Measurements from ENCODE around the gene FILIP1. TPM values are rescaled to one million over a fixed set of nuclear protein-coding genes. Genes with fewer than 3 reads are reported as not detected.

The FILIP1 gene
- total and polyA plus RNA-seq, 4 donors, result 2.0 to 10.4 (median 5.4) TPM

DNA sequence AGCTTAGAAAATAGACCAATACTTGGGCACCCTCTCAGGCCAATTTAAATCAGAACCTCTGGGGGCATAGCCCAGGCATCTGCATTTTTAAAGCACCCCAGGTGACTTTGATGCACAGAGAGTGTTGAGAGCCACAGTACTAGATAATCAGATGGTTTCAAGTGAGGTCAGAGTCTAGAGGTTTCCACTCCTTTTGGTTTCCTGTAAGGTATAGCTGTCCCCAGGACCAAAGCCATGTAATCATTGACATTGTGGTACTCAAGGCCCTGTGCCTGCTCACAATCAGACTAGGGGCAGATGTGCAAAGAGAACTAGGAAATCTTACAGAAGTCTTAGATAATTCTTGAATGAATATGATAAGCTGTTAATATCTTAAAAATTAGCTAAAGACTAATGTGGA, 9.1 kb downstream of the FILIP1 start:
- H3K27ac ChIP-seq (ENCODE audit: low read depth, low read length), result no peak overlapping the region
- no peak for DNase-seq (ENCODE audit: low read depth in 4 of 6, low spot score in 6 of 6)
- no peaks in the 10 kb centered on the region for H3K9me3 ChIP-seq (ENCODE audit: control insufficient read depth, insufficient read depth, low read length)
- H3K36me3 ChIP-seq (ENCODE audit: control insufficient read depth, insufficient read depth, low read length), result no peaks in the 10 kb centered on the region
- no peaks in the 10 kb centered on the region for H3K27me3 ChIP-seq (ENCODE audit: control insufficient read depth, insufficient read depth, low read length)
- no peaks in the 10 kb centered on the region for H3K4me1 ChIP-seq (ENCODE audit: control insufficient read depth, insufficient read depth, low read length)
- no peak overlapping the region for H3K4me3 ChIP-seq (ENCODE audit: low read depth, low read length)

GRCh38 chr6:75483136-75483952, 10.3 kb downstream of the FILIP1 start:
- no CpG with 5 or more reads among the region's 3 CpGs for WGBS (ENCODE audit: insufficient coverage)
- no peaks in the 10 kb centered on the region for H3K27me3 ChIP-seq (ENCODE audit: control insufficient read depth, insufficient read depth, low read length)
- no peak overlapping the region for H3K4me3 ChIP-seq (ENCODE audit: low read depth, low read length)
- DNase-seq (ENCODE audit: low read depth in 4 of 6, low spot score in 6 of 6), result no peak
- no peaks in the 10 kb centered on the region for H3K36me3 ChIP-seq (ENCODE audit: control insufficient read depth, insufficient read depth, low read length)
- H3K27ac ChIP-seq (ENCODE audit: low read depth, low read length), result no peak overlapping the region
- no peaks in the 10 kb centered on the region for H3K4me1 ChIP-seq (ENCODE audit: control insufficient read depth, insufficient read depth, low read length)
- no peaks in the 10 kb centered on the region for H3K9me3 ChIP-seq (ENCODE audit: control insufficient read depth, insufficient read depth, low read length)

DNA sequence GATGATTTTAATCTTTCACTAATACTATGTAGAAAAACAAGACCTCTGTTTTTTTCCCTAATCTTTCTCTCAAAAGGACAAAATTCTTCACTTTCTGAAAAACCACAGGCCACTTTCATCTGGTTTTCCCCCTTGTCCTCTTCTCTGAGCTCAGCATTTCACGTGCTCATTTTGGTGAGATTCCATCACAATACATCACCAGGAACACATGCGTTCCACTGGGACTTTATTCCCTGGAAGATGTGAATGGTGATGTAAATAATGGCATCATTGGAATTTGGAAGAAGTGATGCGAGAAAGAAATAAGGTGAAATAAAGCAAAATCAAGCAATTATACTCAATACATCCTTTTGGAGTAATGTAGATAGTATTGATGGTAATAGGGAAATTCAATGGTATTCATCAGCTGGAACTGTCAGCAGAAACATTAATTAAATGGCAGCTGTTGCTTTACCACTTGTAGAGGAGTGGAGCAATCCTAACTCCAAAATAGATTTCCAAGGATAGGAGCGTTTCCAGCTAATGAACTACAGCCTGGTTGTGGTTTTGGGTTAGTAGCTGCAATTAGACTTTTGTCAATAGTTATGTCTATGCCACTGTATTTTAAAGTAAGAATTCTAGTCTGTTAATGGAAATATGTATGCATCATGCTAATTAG, 11.5 kb downstream of the FILIP1 start:
- no peaks in the 10 kb centered on the region for H3K36me3 ChIP-seq (ENCODE audit: control insufficient read depth, insufficient read depth, low read length)
- H3K9me3 ChIP-seq (ENCODE audit: control insufficient read depth, insufficient read depth, low read length), result no peaks in the 10 kb centered on the region
- DNase-seq (ENCODE audit: low read depth in 4 of 6, low spot score in 6 of 6), result no peak
- H3K27ac ChIP-seq (ENCODE audit: low read depth, low read length), result no peak overlapping the region
- WGBS (ENCODE audit: insufficient coverage), result no CpG with 5 or more reads among the region's 4 CpGs
- H3K4me1 ChIP-seq (ENCODE audit: control insufficient read depth, insufficient read depth, low read length), result no peaks in the 10 kb centered on the region
- H3K4me3 ChIP-seq (ENCODE audit: low read depth, low read length), result no peak overlapping the region
- H3K27me3 ChIP-seq (ENCODE audit: control insufficient read depth, insufficient read depth, low read length), result no peaks in the 10 kb centered on the region

GRCh38 chr6:75481394-75481793, 12.2 kb downstream of the FILIP1 start:
- Histone ChIP-seq H3K36me3 (ENCODE audit: control insufficient read depth, insufficient read depth, low read length) (no peaks in the 10 kb centered on the region), H3K4me3 (ENCODE audit: low read depth, low read length) (no peak overlapping the region), H3K9me3 (ENCODE audit: control insufficient read depth, insufficient read depth, low read length) (no peaks in the 10 kb centered on the region), H3K4me1 (ENCODE audit: control insufficient read depth, insufficient read depth, low read length) (no peaks in the 10 kb centered on the region), H3K27me3 (ENCODE audit: control insufficient read depth, insufficient read depth, low read length) (no peaks in the 10 kb centered on the region), H3K27ac (ENCODE audit: low read depth, low read length) (no peak overlapping the region)
- 64% methylated on average over 1 of the region's 1 CpG for WGBS (ENCODE audit: insufficient coverage)
- DNase-seq (ENCODE audit: low read depth in 4 of 6, low spot score in 6 of 6), result no peak

DNA sequence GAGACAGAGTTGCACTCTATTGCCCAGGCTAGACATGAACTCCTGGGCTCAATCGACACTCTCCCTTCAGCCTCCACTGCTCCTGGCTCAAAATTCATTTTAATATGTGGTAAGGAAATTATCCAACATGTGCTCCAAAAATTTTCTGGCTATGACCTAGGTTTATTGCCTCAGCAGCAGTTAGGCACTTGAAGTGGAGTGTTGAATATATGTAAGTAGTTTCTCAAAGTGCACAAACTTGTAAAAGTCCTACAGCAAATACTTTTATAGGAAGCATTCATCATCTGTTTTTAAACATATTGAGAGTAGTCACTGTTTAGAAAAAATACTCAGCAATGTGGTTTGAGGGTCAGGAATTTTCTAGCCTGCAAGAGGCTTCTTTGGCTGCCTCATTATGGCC, 13.2 kb downstream of the FILIP1 start:
- H3K4me1 ChIP-seq (ENCODE audit: control insufficient read depth, insufficient read depth, low read length), result no peaks in the 10 kb centered on the region
- H3K36me3 ChIP-seq (ENCODE audit: control insufficient read depth, insufficient read depth, low read length), result no peaks in the 10 kb centered on the region
- H3K9me3 ChIP-seq (ENCODE audit: control insufficient read depth, insufficient read depth, low read length), result no peaks in the 10 kb centered on the region
- no peak for DNase-seq (ENCODE audit: low read depth in 4 of 6, low spot score in 6 of 6)
- WGBS (ENCODE audit: insufficient coverage), result no CpG with 5 or more reads among the region's 1 CpG
- no peaks in the 10 kb centered on the region for H3K27me3 ChIP-seq (ENCODE audit: control insufficient read depth, insufficient read depth, low read length)
- H3K4me3 ChIP-seq (ENCODE audit: low read depth, low read length), result no peak overlapping the region
- no peak overlapping the region for H3K27ac ChIP-seq (ENCODE audit: low read depth, low read length)

DNA sequence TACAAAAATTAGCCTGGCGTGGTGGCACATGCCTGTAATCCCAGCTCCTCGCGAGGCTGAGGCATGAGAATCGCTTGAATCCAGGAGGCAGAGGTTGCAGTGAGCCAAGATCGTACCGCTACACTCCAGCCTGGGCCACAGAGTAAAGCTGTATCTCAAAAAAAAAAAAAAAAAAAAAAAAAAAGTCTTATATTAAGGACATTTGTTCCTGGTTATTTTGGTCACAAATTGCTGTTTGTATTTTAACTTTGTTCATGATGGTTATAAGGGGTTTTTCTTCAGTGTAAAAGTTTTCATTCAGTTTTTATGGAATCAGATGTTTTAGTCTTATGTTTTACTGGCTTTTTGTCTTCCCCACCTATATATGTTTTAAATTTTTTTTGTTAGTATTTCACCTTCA, 13.9 kb downstream of the FILIP1 start:
- WGBS (ENCODE audit: insufficient coverage), result 100% methylated on average over 1 of the region's 6 CpGs
- no peak overlapping the region for H3K4me3 ChIP-seq (ENCODE audit: low read depth, low read length)
- no peaks in the 10 kb centered on the region for H3K36me3 ChIP-seq (ENCODE audit: control insufficient read depth, insufficient read depth, low read length)
- no peak for DNase-seq (ENCODE audit: low read depth in 4 of 6, low spot score in 6 of 6)
- H3K27ac ChIP-seq (ENCODE audit: low read depth, low read length), result no peak overlapping the region
- H3K4me1 ChIP-seq (ENCODE audit: control insufficient read depth, insufficient read depth, low read length), result no peaks in the 10 kb centered on the region
- H3K9me3 ChIP-seq (ENCODE audit: control insufficient read depth, insufficient read depth, low read length), result no peaks in the 10 kb centered on the region
- no peaks in the 10 kb centered on the region for H3K27me3 ChIP-seq (ENCODE audit: control insufficient read depth, insufficient read depth, low read length)

DNA sequence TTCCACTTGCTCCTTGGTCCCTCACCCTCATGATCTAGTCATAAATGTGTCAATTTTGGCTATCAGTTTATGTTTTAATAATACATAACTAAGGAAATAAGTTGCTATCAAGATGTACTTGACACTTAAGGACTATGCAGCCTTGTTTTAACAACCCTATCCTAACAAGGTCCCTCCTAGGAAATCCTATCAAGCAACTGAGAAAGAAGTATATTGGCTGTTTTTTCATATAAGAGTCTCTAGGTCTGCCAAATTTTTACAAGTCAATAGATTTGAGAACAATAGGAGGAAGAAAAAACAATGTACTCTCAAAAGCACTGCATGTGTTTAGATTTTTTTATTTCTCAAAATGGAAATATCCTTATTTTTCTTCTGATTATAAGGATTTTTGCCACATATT, 14.7 kb downstream of the FILIP1 start:
- Histone ChIP-seq H3K27ac (ENCODE audit: low read depth, low read length) (no peak overlapping the region), H3K27me3 (ENCODE audit: control insufficient read depth, insufficient read depth, low read length) (no peaks in the 10 kb centered on the region), H3K36me3 (ENCODE audit: control insufficient read depth, insufficient read depth, low read length) (no peaks in the 10 kb centered on the region), H3K4me3 (ENCODE audit: low read depth, low read length) (no peak overlapping the region), H3K9me3 (ENCODE audit: control insufficient read depth, insufficient read depth, low read length) (no peaks in the 10 kb centered on the region), H3K4me1 (ENCODE audit: control insufficient read depth, insufficient read depth, low read length) (no peaks in the 10 kb centered on the region)
- DNase-seq (ENCODE audit: low read depth in 4 of 6, low spot score in 6 of 6), result no peak

DNA sequence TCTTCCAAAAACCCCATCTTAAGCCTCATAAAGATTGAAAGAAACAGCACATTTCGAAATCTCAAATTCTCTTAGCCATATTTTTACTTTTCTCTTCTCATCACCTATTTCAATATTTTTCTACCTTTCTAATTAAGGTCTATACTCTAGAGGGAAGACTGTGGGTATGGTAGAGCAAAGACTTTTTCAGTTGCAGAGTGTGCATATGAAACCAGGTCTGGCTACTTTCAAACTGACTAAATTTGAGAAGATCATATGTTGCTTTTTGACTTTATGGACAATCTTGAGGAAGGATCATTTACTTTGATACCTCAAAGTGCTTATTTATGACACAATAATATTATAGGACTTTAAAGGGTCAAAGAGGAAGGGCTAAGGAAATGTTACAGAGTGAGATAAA, 20.7 kb downstream of the FILIP1 start:
- DNase-seq (ENCODE audit: low read depth in 4 of 6, low spot score in 6 of 6), result no peak
- H3K4me1 ChIP-seq (ENCODE audit: control insufficient read depth, insufficient read depth, low read length), result no peaks in the 10 kb centered on the region
- H3K9me3 ChIP-seq (ENCODE audit: control insufficient read depth, insufficient read depth, low read length), result no peaks in the 10 kb centered on the region
- H3K27me3 ChIP-seq (ENCODE audit: control insufficient read depth, insufficient read depth, low read length), result no peaks in the 10 kb centered on the region
- no peak overlapping the region for H3K4me3 ChIP-seq (ENCODE audit: low read depth, low read length)
- no peaks in the 10 kb centered on the region for H3K36me3 ChIP-seq (ENCODE audit: control insufficient read depth, insufficient read depth, low read length)
- no CpG with 5 or more reads among the region's 1 CpG for WGBS (ENCODE audit: insufficient coverage)
- H3K27ac ChIP-seq (ENCODE audit: low read depth, low read length), result no peak overlapping the region

DNA sequence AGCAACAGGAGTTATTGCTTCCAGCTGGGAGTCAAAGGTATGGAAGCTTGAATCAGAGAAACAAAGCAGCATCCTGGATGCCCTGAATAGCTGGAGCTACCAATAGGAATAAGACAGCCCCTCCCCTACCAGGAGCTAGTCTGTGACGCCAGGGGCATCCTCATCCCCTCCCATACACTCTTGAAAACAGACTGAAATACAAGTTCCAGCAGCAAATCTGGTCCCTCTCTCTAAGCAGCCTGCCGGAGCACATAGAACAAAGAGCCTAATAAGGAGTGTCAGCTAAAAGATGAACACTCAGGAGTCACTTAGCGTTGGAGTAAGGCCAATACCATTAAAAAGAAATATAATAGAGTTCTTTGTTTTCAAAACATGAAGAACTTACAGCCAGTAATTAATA, 25.6 kb downstream of the FILIP1 start:
- no peak for DNase-seq (ENCODE audit: low read depth in 4 of 6, low spot score in 6 of 6)
- no CpG with 5 or more reads among the region's 3 CpGs for WGBS (ENCODE audit: insufficient coverage)
- no peaks in the 10 kb centered on the region for H3K4me1 ChIP-seq (ENCODE audit: control insufficient read depth, insufficient read depth, low read length)
- no peaks in the 10 kb centered on the region for H3K9me3 ChIP-seq (ENCODE audit: control insufficient read depth, insufficient read depth, low read length)
- H3K27ac ChIP-seq (ENCODE audit: low read depth, low read length), result no peak overlapping the region
- H3K36me3 ChIP-seq (ENCODE audit: control insufficient read depth, insufficient read depth, low read length), result no peaks in the 10 kb centered on the region
- no peaks in the 10 kb centered on the region for H3K27me3 ChIP-seq (ENCODE audit: control insufficient read depth, insufficient read depth, low read length)
- no peak overlapping the region for H3K4me3 ChIP-seq (ENCODE audit: low read depth, low read length)

GRCh38 chr6:75467284-75467683, 26.3 kb downstream of the FILIP1 start:
- Histone ChIP-seq H3K9me3 (ENCODE audit: control insufficient read depth, insufficient read depth, low read length) (no peaks in the 10 kb centered on the region), H3K4me1 (ENCODE audit: control insufficient read depth, insufficient read depth, low read length) (no peaks in the 10 kb centered on the region), H3K27me3 (ENCODE audit: control insufficient read depth, insufficient read depth, low read length) (no peaks in the 10 kb centered on the region), H3K4me3 (ENCODE audit: low read depth, low read length) (no peak overlapping the region), H3K36me3 (ENCODE audit: control insufficient read depth, insufficient read depth, low read length) (no peaks in the 10 kb centered on the region), H3K27ac (ENCODE audit: low read depth, low read length) (no peak overlapping the region)
- WGBS (ENCODE audit: insufficient coverage), result 50% methylated on average over 1 of the region's 4 CpGs
- DNase-seq (ENCODE audit: low read depth in 4 of 6, low spot score in 6 of 6), result no peak

Data from spinal cord (tissue), 10 donors.